ENCODE results near the gene FMNL3. TPM values are rescaled to one million over a fixed set of nuclear protein-coding genes. Genes with fewer than 3 reads are reported as not detected.
"Not testable (repeated sequence)": the region's sequence is repeated elsewhere in the genome, so short reads cannot be mapped to it uniquely, and the experiment has no call there.

FMNL3 gene
- total and polyA plus RNA-seq, 4 experiments from 2014 or later = 3.9 to 28.1 (median 17.0) TPM

DNA sequence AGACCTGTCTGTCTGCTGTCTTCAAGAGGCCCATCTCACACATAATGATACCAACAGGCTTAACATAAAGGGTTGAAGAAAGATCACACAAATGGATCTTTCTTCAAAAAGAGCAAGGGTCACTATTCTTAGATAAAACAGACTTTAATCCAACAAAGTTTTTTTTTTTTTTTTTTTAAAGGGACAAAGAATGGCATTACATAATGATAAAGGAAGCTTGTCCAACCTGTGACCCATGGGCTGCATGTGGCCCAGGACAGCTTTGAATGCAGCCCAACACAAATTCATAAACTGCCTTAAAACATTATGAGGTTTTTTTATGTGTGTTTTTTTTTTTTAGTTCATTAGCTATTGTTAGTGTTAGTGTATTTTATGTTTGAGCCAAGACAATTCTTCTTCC lies 95.0 kb downstream of the FMNL3 start:
- no peak overlapping the region for H3K4me3 Mint-ChIP-seq
- no peaks in the 10 kb centered on the region for H3K36me3 Mint-ChIP-seq
- peaks cover 0 to 12% (median 8%) of the 10 kb centered on the region in 8 donors for H3K9me3 Mint-ChIP-seq
- Histone ChIP-seq H3K4me1 (ENCODE audit: insufficient read depth, low read length) (no peaks in the 10 kb centered on the region), H3K27ac (ENCODE audit: low read depth, low read length) (no peak overlapping the region), H3K36me3 (ENCODE audit: insufficient read depth, low read length) (no peaks in the 10 kb centered on the region), H3K27me3 (ENCODE audit: insufficient read depth, low read length) (no peaks in the 10 kb centered on the region), H3K9me3 (ENCODE audit: control insufficient read depth in 1 of 2, low read length in 2 of 2) (no peaks in the 10 kb centered on the region), H3K4me3 (ENCODE audit: low read length in 2 of 2) (no peak overlapping the region)
- intact Hi-C loops (cut with micrococcal nuclease) = no loop called here
- DNase-seq = no peak
- POLR2A ChIA-PET (ENCODE audit: partially characterized antibody) = interaction anchor here (0.9 kb wide), 1 partner anchor 20 kb away, joined by 3 read pairs; no protein-coding TSS in a partner anchor
- peaks cover 9 to 10% of the 10 kb centered on the region in 2 donors for H3K27me3 Mint-ChIP-seq
- CTCF ChIA-PET (ENCODE audit: partially characterized antibody) = interaction anchor here (0.7 to 1.0 kb wide), 4 partner anchors 11 to 213 kb away, joined by 3 to 4 read pairs (median 4); partner anchors contain the start of gene PRPF40B
- H3K27ac Mint-ChIP-seq = no peak overlapping the region
- H3K4me1 Mint-ChIP-seq = peaks cover 0 to 7% (median 4%) of the 10 kb centered on the region in 4 donors

DNA sequence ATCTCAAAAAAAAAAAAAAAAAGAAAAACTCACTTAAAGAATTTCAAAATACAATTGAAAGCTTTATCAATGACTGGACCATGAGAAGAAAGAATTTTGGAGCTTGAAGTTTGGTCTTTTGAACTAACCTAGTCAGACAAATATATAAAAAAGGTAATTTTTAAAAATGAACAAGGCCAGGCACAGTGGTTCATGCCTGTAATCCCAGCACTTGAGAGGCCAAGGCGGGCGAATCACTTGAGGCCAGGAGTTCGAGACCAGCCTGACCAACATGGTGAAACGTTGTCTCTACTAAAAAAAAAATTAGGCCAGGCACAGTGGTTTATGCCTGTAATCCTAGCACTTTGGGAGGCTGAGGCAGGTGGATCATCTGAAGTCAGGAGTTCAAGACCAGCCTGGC lies 96.4 kb downstream of the FMNL3 start:
- ChIA-PET CTCF (ENCODE audit: partially characterized antibody) (interaction anchor here (0.6 kb wide), 1 partner anchor 8 kb away, joined by 3 read pairs; no protein-coding TSS in a partner anchor), POLR2A (ENCODE audit: partially characterized antibody) (interaction anchor here (0.8 to 1.6 kb wide), 2 partner anchors 12 to 25 kb away, joined by 3 read pairs; partner anchors contain the start of gene PRPF40B)
- H3K4me3 Mint-ChIP-seq; H3K36me3 ChIP-seq (ENCODE audit: insufficient read depth, low read length); H3K4me1 ChIP-seq (ENCODE audit: insufficient read depth, low read length); H3K36me3 Mint-ChIP-seq; DNase-seq; H3K4me1 Mint-ChIP-seq; intact Hi-C loops (cut with micrococcal nuclease); H3K27ac Mint-ChIP-seq; H3K9me3 ChIP-seq (ENCODE audit: control insufficient read depth in 1 of 2, low read length in 2 of 2); H3K27ac ChIP-seq (ENCODE audit: low read depth, low read length); H3K27me3 ChIP-seq (ENCODE audit: insufficient read depth, low read length); H3K4me3 ChIP-seq (ENCODE audit: low read length in 2 of 2): not testable (repeated sequence)
- Mint-ChIP-seq H3K9me3 (peaks cover 0 to 12% (median 8%) of the 10 kb centered on the region in 8 donors), H3K27me3 (peaks cover 9 to 12% of the 10 kb centered on the region in 2 donors)

DNA sequence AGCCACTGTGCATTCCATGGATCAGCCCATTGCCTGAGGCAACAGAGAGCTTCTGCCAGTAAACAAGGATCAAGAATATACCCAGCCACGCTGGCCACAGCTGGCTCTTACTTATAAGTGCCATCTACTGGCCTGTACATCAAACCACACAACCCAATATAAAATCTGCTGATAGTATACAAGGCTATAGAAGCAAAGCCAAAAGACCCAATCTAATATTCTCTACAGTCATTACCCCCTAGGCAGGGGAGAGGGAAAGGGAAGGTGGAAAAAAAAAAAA lies 97.4 kb downstream of the FMNL3 start:
- no peaks in the 10 kb centered on the region for H3K27me3 ChIP-seq (ENCODE audit: insufficient read depth, low read length)
- ChIA-PET CTCF (ENCODE audit: partially characterized antibody) (interaction anchor here (1.2 kb wide), 1 partner anchor 251 kb away, joined by 4 read pairs; no protein-coding TSS in a partner anchor), POLR2A (ENCODE audit: partially characterized antibody) (interaction anchor here (1.6 kb wide), 1 partner anchor 26 kb away, joined by 3 read pairs; no protein-coding TSS in a partner anchor)
- intact Hi-C loops (cut with micrococcal nuclease) = no loop called here
- Mint-ChIP-seq H3K9me3 (peaks cover 0 to 12% (median 8%) of the 10 kb centered on the region in 8 donors), H3K27me3 (peaks cover 9 to 12% of the 10 kb centered on the region in 2 donors), H3K4me3 (no peak overlapping the region), H3K27ac (no peak overlapping the region), H3K4me1 (no peaks in the 10 kb centered on the region), H3K36me3 (no peaks in the 10 kb centered on the region)
- H3K9me3 ChIP-seq (ENCODE audit: control insufficient read depth in 1 of 2, low read length in 2 of 2) = no peaks in the 10 kb centered on the region
- H3K36me3 ChIP-seq (ENCODE audit: insufficient read depth, low read length) = no peaks in the 10 kb centered on the region
- H3K27ac ChIP-seq (ENCODE audit: low read depth, low read length) = no peak overlapping the region
- H3K4me1 ChIP-seq (ENCODE audit: insufficient read depth, low read length) = no peaks in the 10 kb centered on the region
- DNase-seq = no peak
- H3K4me3 ChIP-seq (ENCODE audit: low read length in 2 of 2) = no peak overlapping the region

DNA sequence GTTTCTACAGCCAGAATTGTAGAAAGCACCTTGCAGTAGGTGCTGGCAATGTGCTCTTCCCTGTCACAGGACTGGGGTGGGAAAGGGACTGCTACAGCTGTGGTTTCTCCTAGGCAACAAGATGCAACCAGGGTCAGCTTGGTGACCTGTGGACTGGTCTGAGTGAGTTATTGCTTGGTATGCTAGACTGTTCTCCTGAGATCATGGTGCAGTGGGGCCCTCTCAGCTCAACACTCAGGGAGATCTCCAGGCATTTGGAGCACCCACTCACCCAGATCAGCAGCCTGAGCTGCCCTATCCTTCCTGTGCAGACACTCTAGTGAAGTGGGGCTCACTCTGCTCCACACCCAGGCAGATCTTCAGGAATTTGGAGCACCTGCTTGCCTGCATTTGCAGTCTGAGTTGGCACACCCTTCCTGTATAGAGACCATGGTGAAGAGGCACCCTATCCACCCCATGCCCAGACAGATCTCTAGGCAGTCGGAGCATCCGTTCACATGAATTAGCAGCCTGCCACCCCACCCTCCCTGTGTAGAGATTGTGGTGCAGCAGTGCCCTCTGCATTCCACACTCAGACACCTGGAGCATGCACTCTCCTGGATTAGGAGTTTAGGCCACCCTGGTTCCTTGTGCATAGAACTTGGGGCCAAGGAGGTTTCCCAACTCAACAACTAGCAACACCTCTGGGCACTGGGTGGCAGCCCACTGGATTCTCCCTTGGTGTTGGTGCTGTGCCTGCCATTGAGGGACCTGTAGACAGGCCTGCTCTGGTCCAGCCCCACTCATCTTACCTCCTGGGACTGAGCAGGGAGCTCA lies 97.9 kb downstream of the FMNL3 start:
- H3K27ac ChIP-seq (ENCODE audit: low read depth, low read length) = no peak overlapping the region
- ChIA-PET CTCF (ENCODE audit: partially characterized antibody) (interaction anchor here (1.2 kb wide), 1 partner anchor 251 kb away, joined by 4 read pairs; no protein-coding TSS in a partner anchor), POLR2A (ENCODE audit: partially characterized antibody) (interaction anchor here (1.6 kb wide), 1 partner anchor 27 kb away, joined by 3 read pairs; no protein-coding TSS in a partner anchor)
- no peak for DNase-seq
- intact Hi-C loops (cut with micrococcal nuclease) = no loop called here
- H3K27me3 ChIP-seq (ENCODE audit: insufficient read depth, low read length) = no peaks in the 10 kb centered on the region
- no peaks in the 10 kb centered on the region for H3K4me1 ChIP-seq (ENCODE audit: insufficient read depth, low read length)
- H3K4me3 Mint-ChIP-seq = no peak overlapping the region
- H3K36me3 Mint-ChIP-seq = no peaks in the 10 kb centered on the region
- no peak overlapping the region for H3K4me3 ChIP-seq (ENCODE audit: low read length in 2 of 2)
- no peaks in the 10 kb centered on the region for H3K9me3 ChIP-seq (ENCODE audit: control insufficient read depth in 1 of 2, low read length in 2 of 2)
- H3K27me3 Mint-ChIP-seq = peaks cover 7 to 11% of the 10 kb centered on the region in 2 donors
- H3K27ac Mint-ChIP-seq = no peak overlapping the region
- peaks cover 0 to 12% (median 8%) of the 10 kb centered on the region in 8 donors for H3K9me3 Mint-ChIP-seq
- no peaks in the 10 kb centered on the region for H3K36me3 ChIP-seq (ENCODE audit: insufficient read depth, low read length)
- no peaks in the 10 kb centered on the region for H3K4me1 Mint-ChIP-seq

DNA sequence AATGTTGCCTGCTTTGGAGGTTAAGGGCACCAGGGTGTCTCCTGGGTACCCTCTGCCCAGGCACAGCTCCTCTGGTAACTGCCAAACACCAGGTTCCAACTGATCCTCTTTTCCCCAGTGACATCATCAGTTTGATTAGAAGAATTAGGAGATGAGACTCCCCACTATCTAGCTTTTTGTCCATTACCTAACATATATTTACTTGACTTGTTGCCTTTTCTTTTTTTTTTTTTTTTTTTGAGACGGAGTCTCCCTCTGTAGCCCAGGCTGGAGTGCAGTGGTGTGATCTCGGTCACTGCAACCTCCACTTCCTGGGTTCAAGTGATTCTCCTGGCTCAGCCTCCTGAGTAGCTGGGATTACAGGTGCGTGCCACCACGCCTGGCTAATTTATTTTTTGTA lies 101.7 kb downstream of the FMNL3 start, which contains the start of gene FAM186B:
FAM186B (minus strand) TSS at position 101 of the 400 bp plus-strand sequence. CDS start 162 bp downstream, outside the sequence.
- H3K27ac Mint-ChIP-seq; H3K9me3 Mint-ChIP-seq; H3K4me3 Mint-ChIP-seq; POLR2A ChIA-PET (ENCODE audit: partially characterized antibody); H3K36me3 Mint-ChIP-seq; intact Hi-C loops (cut with micrococcal nuclease); H3K4me1 Mint-ChIP-seq; H3K4me3 ChIP-seq (ENCODE audit: low read length in 2 of 2); DNase-seq; H3K27me3 Mint-ChIP-seq; H3K9me3 ChIP-seq (ENCODE audit: control insufficient read depth in 1 of 2, low read length in 2 of 2); H3K27ac ChIP-seq (ENCODE audit: low read depth, low read length); H3K36me3 ChIP-seq (ENCODE audit: insufficient read depth, low read length); H3K27me3 ChIP-seq (ENCODE audit: insufficient read depth, low read length); H3K4me1 ChIP-seq (ENCODE audit: insufficient read depth, low read length): not testable (repeated sequence)
- CTCF ChIA-PET (ENCODE audit: partially characterized antibody) = interaction anchor here (0.7 kb wide), 1 partner anchor 18 kb away, joined by 3 read pairs; no protein-coding TSS in a partner anchor

DNA sequence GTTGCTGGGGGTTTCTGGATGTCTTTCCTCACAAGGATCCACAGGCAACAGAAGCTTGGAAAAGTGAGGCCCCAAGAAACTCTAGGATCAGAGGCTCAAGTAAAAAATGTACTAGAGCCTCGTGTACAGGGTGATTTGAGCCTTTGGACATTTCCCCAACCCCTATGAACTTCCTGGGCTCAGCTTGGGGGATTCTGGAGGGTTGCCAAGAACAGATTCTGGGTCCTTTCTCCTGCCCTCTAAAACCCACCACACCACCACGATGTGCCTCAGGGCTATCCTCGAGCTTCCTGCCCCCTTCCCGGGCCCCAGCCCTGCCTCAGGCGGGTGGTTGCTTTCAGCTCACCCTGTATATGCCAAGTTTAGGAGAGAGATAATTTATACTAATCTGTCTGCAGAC lies 102.3 kb downstream of the FMNL3 start:
- CTCF ChIA-PET (ENCODE audit: partially characterized antibody) = interaction anchor here (0.7 to 1.3 kb wide), 2 partner anchors 19 to 174 kb away, joined by 3 read pairs; no protein-coding TSS in a partner anchor
- DNase-seq = no peak
- H3K36me3 Mint-ChIP-seq = no peaks in the 10 kb centered on the region

DNA sequence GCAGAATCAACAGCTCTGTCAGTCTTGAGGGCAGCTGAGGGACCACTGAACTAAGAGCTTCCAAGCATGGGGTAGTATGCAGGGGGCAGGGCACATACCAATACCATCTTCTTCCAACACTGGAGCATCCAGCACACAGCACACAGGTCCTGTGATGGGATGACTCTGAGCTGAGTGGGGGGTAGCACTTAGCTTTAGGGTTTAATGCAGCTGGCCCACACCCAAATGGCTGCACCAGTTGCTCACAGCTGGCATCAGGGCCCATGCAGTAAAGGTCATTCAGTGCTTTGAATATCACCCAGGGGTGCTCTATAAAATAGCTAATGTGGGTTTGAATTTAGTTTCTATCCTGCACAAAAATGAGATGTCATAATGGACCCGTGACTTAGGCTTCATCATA lies 103.5 kb downstream of the FMNL3 start:
- CTCF ChIA-PET (ENCODE audit: partially characterized antibody) = interaction anchor here (0.9 to 1.8 kb wide), 4 partner anchors 22 to 175 kb away, joined by 3 to 4 read pairs (median 4); no protein-coding TSS in a partner anchor
- H3K4me1 ChIP-seq (ENCODE audit: insufficient read depth, low read length) = no peaks in the 10 kb centered on the region
- no peak for DNase-seq
- no peaks in the 10 kb centered on the region for H3K27me3 ChIP-seq (ENCODE audit: insufficient read depth, low read length)
- Mint-ChIP-seq H3K4me1 (no peaks in the 10 kb centered on the region), H3K9me3 (peaks cover 0 to 2% (median 0%) of the 10 kb centered on the region in 8 donors), H3K27me3 (peaks cover 0 to 3% of the 10 kb centered on the region in 2 donors), H3K36me3 (no peaks in the 10 kb centered on the region), H3K27ac (no peak overlapping the region), H3K4me3 (no peak overlapping the region)
- intact Hi-C loops (cut with micrococcal nuclease) = no loop called here
- no peak overlapping the region for H3K4me3 ChIP-seq (ENCODE audit: low read length in 2 of 2)
- no peak overlapping the region for H3K27ac ChIP-seq (ENCODE audit: low read depth, low read length)
- POLR2A ChIA-PET (ENCODE audit: partially characterized antibody) = no interaction called here
- no peaks in the 10 kb centered on the region for H3K9me3 ChIP-seq (ENCODE audit: control insufficient read depth in 1 of 2, low read length in 2 of 2)
- H3K36me3 ChIP-seq (ENCODE audit: insufficient read depth, low read length) = no peaks in the 10 kb centered on the region

More for the DNA sequence above, 102.3 kb downstream of the FMNL3 start:
- Histone ChIP-seq H3K27ac (ENCODE audit: low read depth, low read length) (no peak overlapping the region), H3K4me1 (ENCODE audit: insufficient read depth, low read length) (no peaks in the 10 kb centered on the region), H3K9me3 (ENCODE audit: control insufficient read depth in 1 of 2, low read length in 2 of 2) (no peaks in the 10 kb centered on the region), H3K27me3 (ENCODE audit: insufficient read depth, low read length) (no peaks in the 10 kb centered on the region), H3K36me3 (ENCODE audit: insufficient read depth, low read length) (no peaks in the 10 kb centered on the region), H3K4me3 (ENCODE audit: low read length in 2 of 2) (no peak overlapping the region)
- Mint-ChIP-seq H3K4me1 (no peaks in the 10 kb centered on the region), H3K27me3 (peaks cover 4 to 6% of the 10 kb centered on the region in 2 donors), H3K4me3 (no peak overlapping the region), H3K27ac (no peak overlapping the region), H3K9me3 (peaks cover 0 to 3% (median under 1%) of the 10 kb centered on the region in 8 donors)
- intact Hi-C loops (cut with micrococcal nuclease) = no loop called here
- POLR2A ChIA-PET (ENCODE audit: partially characterized antibody) = no interaction called here
